ENCODE data around the gene NBPF11.
A peak's percentile ranks its signal among the peaks of the same experiment; 100 is the strongest.
"Not testable (repeated sequence)": the region's sequence is repeated elsewhere in the genome, so short reads cannot be mapped to it uniquely, and the experiment has no call there.

The NBPF11 gene

GRCh38 chr1:148158341-148159003 is 6.4 kb upstream of the NBPF11 start:
- Mint-ChIP-seq H3K27me3 (peaks cover 37% of the 10 kb centered on the region), H3K4me1 (ENCODE audit: low read depth) (peaks cover 13% of the 10 kb centered on the region), H3K27ac (no peak overlapping the region)

GRCh38 chr1:148157803-148158202 is 5.7 kb upstream of the NBPF11 start:
- not testable (repeated sequence) for H3K36me3 Mint-ChIP-seq (ENCODE audit: low read depth); H3K9me3 Mint-ChIP-seq; H3K27ac Mint-ChIP-seq; DNase-seq
- Mint-ChIP-seq H3K4me1 (ENCODE audit: low read depth) (peaks cover 14% of the 10 kb centered on the region), H3K27me3 (peaks cover 37% of the 10 kb centered on the region), H3K4me3 (peak overlapping the region; percentile 1)

More at GRCh38 chr1:148158341-148159003, 6.4 kb upstream of the NBPF11 start:
- peak overlapping the region; percentile 1 for H3K4me3 Mint-ChIP-seq
- no peaks in the 10 kb centered on the region for H3K9me3 Mint-ChIP-seq
- no peaks in the 10 kb centered on the region for H3K36me3 Mint-ChIP-seq (ENCODE audit: low read depth)
- no peak for DNase-seq

GRCh38 chr1:148155494-148156275 is 3.6 kb upstream of the NBPF11 start:
- H3K27ac Mint-ChIP-seq; DNase-seq; H3K9me3 Mint-ChIP-seq; H3K36me3 Mint-ChIP-seq (ENCODE audit: low read depth): not testable (repeated sequence)
- H3K4me1 Mint-ChIP-seq (ENCODE audit: low read depth): peaks cover 19% of the 10 kb centered on the region
- peaks cover 33% of the 10 kb centered on the region for H3K27me3 Mint-ChIP-seq
- peak overlapping the region; percentile 33 for H3K4me3 Mint-ChIP-seq

- Mint-ChIP-seq H3K4me3 (peak overlapping the region; percentile 40), H3K27ac (peak overlapping the region; percentile 46), H3K4me1 (ENCODE audit: low read depth) (peaks cover 14% of the 10 kb centered on the region)
- H3K27me3 Mint-ChIP-seq; H3K9me3 Mint-ChIP-seq; DNase-seq; H3K36me3 Mint-ChIP-seq (ENCODE audit: low read depth): not testable (repeated sequence)
Measured at GRCh38 chr1:148152795-148153194, 714 bp upstream of the NBPF11 start.

GRCh38 chr1:148151371-148151819 is 686 bp downstream of the NBPF11 start:
- peak; percentile 53 for DNase-seq
- not testable (repeated sequence) for H3K27me3 Mint-ChIP-seq; H3K36me3 Mint-ChIP-seq (ENCODE audit: low read depth); H3K27ac Mint-ChIP-seq; H3K9me3 Mint-ChIP-seq
- peak overlapping the region; percentile 96 for H3K4me3 Mint-ChIP-seq
- H3K4me1 Mint-ChIP-seq (ENCODE audit: low read depth): peaks cover 14% of the 10 kb centered on the region

- not testable (repeated sequence) for H3K9me3 Mint-ChIP-seq; H3K27me3 Mint-ChIP-seq; H3K27ac Mint-ChIP-seq; H3K36me3 Mint-ChIP-seq (ENCODE audit: low read depth); DNase-seq
- peaks cover 11% of the 10 kb centered on the region for H3K4me1 Mint-ChIP-seq (ENCODE audit: low read depth)
- H3K4me3 Mint-ChIP-seq: peak overlapping the region; percentile 96
Measured at GRCh38 chr1:148150945-148151344, 1.1 kb downstream of the NBPF11 start.

GRCh38 chr1:148150014-148150413 is 2.1 kb downstream of the NBPF11 start:
- not testable (repeated sequence) for H3K4me3 Mint-ChIP-seq

GRCh38 chr1:148149050-148149815 is 2.8 kb downstream of the NBPF11 start:
- H3K27me3 Mint-ChIP-seq; H3K27ac Mint-ChIP-seq; H3K36me3 Mint-ChIP-seq (ENCODE audit: low read depth); H3K4me3 Mint-ChIP-seq; H3K9me3 Mint-ChIP-seq; H3K4me1 Mint-ChIP-seq (ENCODE audit: low read depth); DNase-seq: not testable (repeated sequence)

More at GRCh38 chr1:148150014-148150413, 2.1 kb downstream of the NBPF11 start:
- H3K27me3 Mint-ChIP-seq; DNase-seq; H3K36me3 Mint-ChIP-seq (ENCODE audit: low read depth); H3K4me1 Mint-ChIP-seq (ENCODE audit: low read depth); H3K27ac Mint-ChIP-seq; H3K9me3 Mint-ChIP-seq: not testable (repeated sequence)

GRCh38 chr1:148147052-148147838 is 4.8 kb downstream of the NBPF11 start:
- H3K4me1 Mint-ChIP-seq (ENCODE audit: low read depth); H3K9me3 Mint-ChIP-seq; H3K4me3 Mint-ChIP-seq; H3K36me3 Mint-ChIP-seq (ENCODE audit: low read depth); H3K27me3 Mint-ChIP-seq; DNase-seq; H3K27ac Mint-ChIP-seq: not testable (repeated sequence)

GRCh38 chr1:148146191-148146997 is 5.7 kb downstream of the NBPF11 start:
- not testable (repeated sequence) for H3K27ac Mint-ChIP-seq; H3K27me3 Mint-ChIP-seq; H3K4me1 Mint-ChIP-seq (ENCODE audit: low read depth); H3K9me3 Mint-ChIP-seq; H3K4me3 Mint-ChIP-seq; DNase-seq; H3K36me3 Mint-ChIP-seq (ENCODE audit: low read depth)

- not testable (repeated sequence) for H3K27ac Mint-ChIP-seq; H3K9me3 Mint-ChIP-seq; H3K27me3 Mint-ChIP-seq; H3K4me3 Mint-ChIP-seq; H3K4me1 Mint-ChIP-seq (ENCODE audit: low read depth); DNase-seq
- peaks cover 10% of the 10 kb centered on the region for H3K36me3 Mint-ChIP-seq (ENCODE audit: low read depth)
Measured at GRCh38 chr1:148143223-148143622, 8.9 kb downstream of the NBPF11 start.

GRCh38 chr1:148141936-148142335 is 10.1 kb downstream of the NBPF11 start:
- H3K36me3 Mint-ChIP-seq (ENCODE audit: low read depth): peaks cover 12% of the 10 kb centered on the region
- not testable (repeated sequence) for DNase-seq; H3K9me3 Mint-ChIP-seq; H3K4me1 Mint-ChIP-seq (ENCODE audit: low read depth); H3K27ac Mint-ChIP-seq; H3K4me3 Mint-ChIP-seq; H3K27me3 Mint-ChIP-seq

GRCh38 chr1:148138606-148139005 is 13.5 kb downstream of the NBPF11 start:
- H3K36me3 Mint-ChIP-seq (ENCODE audit: low read depth): peaks cover 13% of the 10 kb centered on the region
- H3K9me3 Mint-ChIP-seq; H3K4me1 Mint-ChIP-seq (ENCODE audit: low read depth); H3K4me3 Mint-ChIP-seq; H3K27me3 Mint-ChIP-seq; DNase-seq; H3K27ac Mint-ChIP-seq: not testable (repeated sequence)

All from activated T-cell treated with anti-CD3 and anti-CD28 coated beads, Interleukin-2, amount 50 U/mL, for 24 hours (primary cell).